K562 (cell line): ENCODE results near the gene LSP1. TPM values are rescaled to one million over a fixed set of nuclear protein-coding genes. Genes with fewer than 3 reads are reported as not detected.

Experiments
- ATAC-seq: fragments of 200-7000 bp; cut with Tn5 transposase; 3 replicates; pipeline ENCODE4 v1.9.1; 2020; ENCODE audit warnings: moderate library complexity
- BruUV-seq: library from RNA; stranded (reverse); fragments of 400-500 nt; replicated peaks from 2 replicates; lab custom pipeline; 2021; lab: Mats Ljungman, UMichigan
- CTCF ChIA-PET: fragments of 300-600 bp; formaldehyde crosslinking; extraction: SDS; loops from one replicate; lab custom pipeline; 2021; ENCODE audit warnings: low intra/inter-chr PET ratio; lab: Yijun Ruan, JAX
- POLR2A ChIA-PET: fragments of 300-600, 350-650 bp; sonication (Branson Sonifier 250); formaldehyde crosslinking; extraction: SDS; loops from one replicate; lab custom pipeline; 2021; ENCODE audit warnings: antibody characterized with exemption, inconsistent platforms; lab: Yijun Ruan, JAX
- DNase-seq, 4 experiments: peaks; one replicate each; pipeline versions ENCODE4 v3.0.0 to v3.0.0-alpha.2; 2011 to 2018; ENCODE audit warnings: low spot score in 3 of 4, mixed read lengths in 3 of 4; ENCODE audit errors: extremely low read depth in 1 of 4
- FAIRE-seq: peaks from 2 replicates; lab custom pipeline; 2011; peaks lifted over from hg19 to GRCh38; lab: Jason Lieb, UNC
- H2AFZ ChIP-seq: 2 replicates; pipeline ENCODE4 v1.6.0; 2011; ENCODE audit warnings: low read depth, low read length, control low read depth, inconsistent platforms
- H3K27ac ChIP-seq: fragments of 200-600 bp; 3 replicates; pipeline ENCODE4 v1.8.0; 2011; ENCODE audit warnings: low read depth, mild to moderate bottlenecking, control low read depth, inconsistent platforms, low read length, moderate library complexity, mixed read lengths; ENCODE audit errors: extremely low read depth
- H3K27me3 ChIP-seq, 2 experiments: fragments of 300-600 bp in 1 of 2; 2 replicates in 1 of 2; 3 replicates in 1 of 2; pipeline versions ENCODE4 v1.6.0 to v1.8.0; 2011; ENCODE audit warnings: inconsistent platforms in 2 of 2, low read length in 2 of 2, mild to moderate bottlenecking in 1 of 2, mixed read lengths in 1 of 2, moderate library complexity in 1 of 2; ENCODE audit not compliant: control insufficient read depth in 2 of 2, insufficient read depth in 2 of 2
- H3K36me3 ChIP-seq: fragments of 300-600 bp; 3 replicates; pipeline ENCODE4 v1.8.0; 2011; ENCODE audit warnings: mild to moderate bottlenecking, low read length, inconsistent platforms; ENCODE audit not compliant: control insufficient read depth, insufficient read depth
- H3K4me1 ChIP-seq, 2 experiments: fragments of 200-600 bp in 1 of 2; replicated peaks in 1 of 2; 2 replicates in 1 of 2; 3 replicates in 1 of 2; pipeline versions ENCODE4 v1.5.1 to v1.8.0; 2011; ENCODE audit warnings: inconsistent platforms in 2 of 2, low read length in 2 of 2, mild to moderate bottlenecking in 1 of 2, mixed read lengths in 1 of 2, moderate library complexity in 1 of 2; ENCODE audit not compliant: control insufficient read depth in 2 of 2, insufficient read depth in 2 of 2
- H3K4me2 ChIP-seq: 2 replicates; pipeline ENCODE4 v1.6.1; 2011; ENCODE audit warnings: low read length, control low read depth, inconsistent platforms, mixed read lengths; ENCODE audit not compliant: insufficient read depth
- H3K4me3 ChIP-seq: fragments of 200-600 bp; sonication (generic), shearing (Covaris generic); 2 replicates; pipeline ENCODE4 v1.5.1; 2016; ENCODE audit warnings: control low read depth, inconsistent platforms
- H3K79me2 ChIP-seq: fragments of 200-600 bp; 3 replicates; pipeline ENCODE4 v1.8.0; 2011; ENCODE audit warnings: low read length, inconsistent platforms; ENCODE audit not compliant: control insufficient read depth, insufficient read depth
- H3K9ac ChIP-seq, 2 experiments: 2 replicates each; pipeline versions ENCODE4 v1.6.0 to v1.6.1; 2011; ENCODE audit warnings: low read depth in 2 of 2, low read length in 2 of 2, control low read depth in 1 of 2, inconsistent platforms in 1 of 2, mild to moderate bottlenecking in 1 of 2, mixed read lengths in 1 of 2; ENCODE audit not compliant: insufficient read depth in 1 of 2
- H3K9me1 ChIP-seq: one replicate; pipeline ENCODE4 v1.6.0; 2011; ENCODE audit warnings: inconsistent platforms, mild to moderate bottlenecking, low read length, moderate library complexity; ENCODE audit not compliant: control insufficient read depth, insufficient read depth
- H3K9me3 ChIP-seq: replicated peaks from 2 replicates; pipeline ENCODE4 v1.5.1; 2011; ENCODE audit warnings: low read depth, low read length, inconsistent platforms; ENCODE audit not compliant: control insufficient read depth, insufficient read depth
- H4K20me1 ChIP-seq: replicated peaks from 2 replicates; pipeline ENCODE4 v1.6.1; 2011; ENCODE audit warnings: low read length, inconsistent platforms, mixed read lengths; ENCODE audit not compliant: control insufficient read depth, insufficient read depth
- DACH1 ChIP-seq: fragments of 450-650 bp; IDR thresholded peaks from 2 replicates; pipeline ENCODE4 v1.6.1; 2018; ENCODE audit not compliant: partially characterized antibody
- EP300 ChIP-seq: IDR thresholded peaks from 2 replicates; pipeline ENCODE4 v1.6.1; 2012; ENCODE audit warnings: low read length, improper control_type of control experiment
- HMBOX1 ChIP-seq: sonication (generic); IDR thresholded peaks from 2 replicates; pipeline ENCODE4 v1.6.1; 2016
- HMGN3 ChIP-seq: IDR thresholded peaks from 2 replicates; pipeline ENCODE4 v1.6.1; 2011; ENCODE audit warnings: borderline replicate concordance, low read depth, mild to moderate bottlenecking, mixed read lengths, low read length; ENCODE audit not compliant: insufficient read length; ENCODE audit errors: extremely low read depth
- KDM2B ChIP-seq: fragments of 250-450 bp; sonication (Bioruptor Pico); IDR thresholded peaks from 2 replicates; pipeline ENCODE4 v1.8.0; 2021; ENCODE audit warnings: mild to moderate bottlenecking, moderate library complexity
- ZBED1 ChIP-seq: IDR thresholded peaks from 2 replicates; pipeline ENCODE4 v1.6.1; 2014
- ZNF740 ChIP-seq, 3 experiments: fragments of 200-800 bp in 1 of 3; sonication (Bioruptor generic) in 1 of 3; sonication (generic) in 1 of 3; formaldehyde crosslinking in 1 of 3; IDR thresholded peaks; 2 replicates each; pipeline versions ENCODE4 v1.6.1 to v1.8.0; 2016 to 2022; ENCODE audit warnings: mild to moderate bottlenecking in 2 of 3, missing compliant biosample characterization in 2 of 3, missing genetic modification characterization in 2 of 3, missing genetic modification reagents in 1 of 3
- WGBS: fragments of 100-300 bp; shearing (Covaris generic); methylation state at CpG from one replicate; pipeline ENCODE4 v1.1.6; 2016; ENCODE audit warnings: low coverage, mixed read lengths; ENCODE audit not compliant: insufficient coverage; ENCODE audit errors: missing lambda C conversion rate; 5-methylcytosine and 5-hydroxymethylcytosine counted together
- in situ Hi-C: fragments of 300-500 bp; cut with MboI; formaldehyde crosslinking; loops from 4 replicates; pipeline ENCODE4 v1.15.0; 2018; ENCODE audit warnings: inconsistent platforms, mixed read lengths
- intact Hi-C: fragments of 100-400 bp; cut with micrococcal nuclease; formaldehyde crosslinking; loops from 2 replicates; pipeline ENCODE4 v1.14.2; 2022
- polyA plus RNA-seq, 8 experiments: library from polyadenylated mRNA; depleted of rRNA in 4 of 8; stranded (reverse) in 5 of 8; unstranded in 3 of 8; fragments of >200 nt; fragmentation: Nextera tagmentation in 2 of 8; fragmentation: Illumina TruSeq in 1 of 8; extraction: Ambion mirVana in 2 of 8; extraction: Trizol in 1 of 8; gene quantifications; 2 replicates each; pipeline versions ENCODE4 v1.2.1 to v1.2.3, GENCODE V29; 2011 to 2014; ENCODE audit warnings: inconsistent platforms in 1 of 8, missing spikeins in 1 of 8
- total RNA-seq, 7 experiments: library from RNA; depleted of rRNA in 6 of 7; stranded (reverse); fragments of >200 nt in 6 of 7; fragmentation: Illumina TruSeq in 2 of 7; extraction: Trizol in 2 of 7; gene quantifications; 2 replicates each; pipeline versions ENCODE4 v1.2.1 to v1.2.3, GENCODE V29; 2011 to 2021; ENCODE audit warnings: low replicate concordance in 1 of 7

The LSP1 gene
- total and polyA plus RNA-seq, 9 of the 15 experiments (the other 6 are each of a cell fraction or from before 2014, with no cell fraction given): 0.08 to 2.9 (median 0.65) TPM; not detected in 2

GRCh38 chr11:1842149-1843097 lies 10.5 kb upstream of the LSP1 start:
- H3K4me2 ChIP-seq: no peak overlapping the region
- intact Hi-C loops: no loop called here
- ChIA-PET CTCF (interaction anchor here (0.6 kb wide), 1 partner anchor 150 kb away, joined by 3 read pairs; no protein-coding TSS in a partner anchor), POLR2A (interaction anchor here (2.0 kb wide), 1 partner anchor 8 kb away, joined by 6 read pairs; no protein-coding TSS in a partner anchor)
- DNase-seq: peak in 3 of 4 experiments; percentile 29 to 37 (median 37)
- no peaks in the 10 kb centered on the region for H3K9me1 ChIP-seq
- in situ Hi-C loops: no loop called here
- H3K36me3 ChIP-seq: no peaks in the 10 kb centered on the region
- no peaks in the 10 kb centered on the region for H3K9me3 ChIP-seq
- ATAC-seq: no peak
- WGBS: 9% methylated on average over 28 of the region's 29 CpGs
- no peak overlapping the region for H3K27ac ChIP-seq
- FAIRE-seq: peak; percentile 23
- peak overlapping the region in 1 of 2 experiments; percentile 52; a peak in 1 of 4 replicates for H3K9ac ChIP-seq
- H2AFZ ChIP-seq: no peak overlapping the region
- H4K20me1 ChIP-seq: peaks cover 4% of the 10 kb centered on the region
- BruUV-seq: no TSS peak
- no peaks in the 10 kb centered on the region for H3K79me2 ChIP-seq
- peaks cover 9 to 74% of the 10 kb centered on the region in 2 experiments; a peak in 4 of 5 replicates for H3K4me1 ChIP-seq
- H3K27me3 ChIP-seq: peaks cover 0 to 47% of the 10 kb centered on the region in 2 experiments; a peak in 3 of 5 replicates
- no peak overlapping the region for H3K4me3 ChIP-seq
- TF ChIP-seq HMGN3: no peak
- TF ChIP-seq ZBED1: no peak
- no peak for TF ChIP-seq ZNF740 (CRISPR knock-in tag; IDR thresholded peaks at IDR 0.05)
- TF ChIP-seq ZNF740 (tag; IDR thresholded peaks at IDR 0.05): no peak
- no peak for TF ChIP-seq KDM2B (CRISPR knock-in tag)
- no peak for TF ChIP-seq HMBOX1
- no peak for TF ChIP-seq DACH1
- TF ChIP-seq EP300: no peak
